DND-41 (cell line): ENCODE data around the gene OXER1.
A peak's percentile ranks its signal among the peaks of the same experiment; 100 is the strongest.

Experiments
- ATAC-seq: fragments of 200-7000 bp; cut with Tn5 transposase; 3 replicates; pipeline ENCODE4 v1.9.1; 2021; ENCODE audit warnings: low read depth; ENCODE audit not compliant: insufficient read depth
- DNase-seq: peaks from one replicate; pipeline ENCODE4 v3.0.0-alpha.2; 2020
- H2AFZ ChIP-seq: 2 replicates; pipeline ENCODE4 v1.6.0; 2012; ENCODE audit warnings: low read depth, low read length
- H3K27ac ChIP-seq: 2 replicates; pipeline ENCODE4 v1.5.1; 2012; ENCODE audit warnings: low read length, inconsistent platforms
- H3K27me3 ChIP-seq: fragments of 200-600 bp; sonication (generic); 2 replicates; pipeline ENCODE4 v1.6.0; 2012; ENCODE audit warnings: low read length, mild to moderate bottlenecking, inconsistent platforms; ENCODE audit not compliant: insufficient read depth, poor library complexity
- H3K36me3 ChIP-seq: 2 replicates; pipeline ENCODE4 v1.5.1; 2012; ENCODE audit warnings: low read length, inconsistent platforms; ENCODE audit not compliant: insufficient read depth
- H3K4me1 ChIP-seq: 2 replicates; pipeline ENCODE4 v1.5.1; 2012; ENCODE audit warnings: mild to moderate bottlenecking, low read length; ENCODE audit not compliant: insufficient read depth
- H3K4me2 ChIP-seq: 2 replicates; pipeline ENCODE4 v1.6.0; 2012; ENCODE audit warnings: mild to moderate bottlenecking, moderate library complexity, low read length, inconsistent platforms; ENCODE audit not compliant: insufficient read depth
- H3K4me3 ChIP-seq, 2 experiments: fragments of 200-600 bp in 1 of 2; shearing (Covaris generic) in 1 of 2; 2 replicates each; pipeline ENCODE4 v1.5.1; 2012 to 2016; ENCODE audit warnings: inconsistent platforms in 2 of 2, low read length in 2 of 2, mild to moderate bottlenecking in 2 of 2, low read depth in 1 of 2, moderate library complexity in 1 of 2
- H3K79me2 ChIP-seq: 2 replicates; pipeline ENCODE4 v1.6.0; 2012; ENCODE audit warnings: low read length, inconsistent platforms; ENCODE audit not compliant: insufficient read depth
- H3K9ac ChIP-seq: 2 replicates; pipeline ENCODE4 v1.6.0; 2012; ENCODE audit warnings: low read depth, mild to moderate bottlenecking, inconsistent platforms, low read length, moderate library complexity
- H3K9me3 ChIP-seq: 2 replicates; pipeline ENCODE4 v1.5.1; 2012; ENCODE audit warnings: low read length, moderate library complexity, mild to moderate bottlenecking, inconsistent platforms; ENCODE audit not compliant: insufficient read depth, severe bottlenecking
- H4K20me1 ChIP-seq: 2 replicates; pipeline ENCODE4 v1.6.0; 2012; ENCODE audit warnings: low read length; ENCODE audit not compliant: insufficient read depth
- CTCF ChIP-seq: IDR thresholded peaks from 2 replicates; pipeline ENCODE4 v1.5.1; 2012; ENCODE audit warnings: borderline replicate concordance, low read length, moderate library complexity, mild to moderate bottlenecking; ENCODE audit not compliant: poor library complexity, severe bottlenecking; ENCODE audit errors: extremely low read depth
- EZH2 ChIP-seq: IDR thresholded peaks from 3 replicates; pipeline ENCODE4 v1.6.1; 2012; ENCODE audit warnings: borderline replicate concordance, low read depth, mild to moderate bottlenecking, moderate library complexity, low read length, inconsistent platforms; ENCODE audit not compliant: severe bottlenecking

Gene OXER1

GRCh38 chr2:42764096-42764495, at the start of gene OXER1:
Gene OXER1, minus strand, starts transcription at chr2:42764135. Its CDS starts 73 bp downstream, at chr2:42764062.
- Histone ChIP-seq H3K36me3 (no peaks in the 10 kb centered on the region), H3K9ac (no peak within 1 kb of the TSS), H2AFZ (no peak within 1 kb of the TSS), H3K4me1 (no peaks in the 10 kb centered on the region), H3K79me2 (no peaks in the 10 kb centered on the region), H3K9me3 (no peaks in the 10 kb centered on the region), H3K27ac (no peak within 1 kb of the TSS), H3K4me2 (no peak within 1 kb of the TSS), H4K20me1 (no peaks in the 10 kb centered on the region), H3K27me3 (no peaks in the 10 kb centered on the region), H3K4me3 (no peak within 1 kb of the TSS)
- ATAC-seq (no peak), DNase-seq (no peak)
- no peak for TF ChIP-seq CTCF
- TF ChIP-seq EZH2 = no peak

- no peaks in the 10 kb centered on the region for H3K79me2 ChIP-seq
- ATAC-seq (no peak), DNase-seq (no peak)
- H3K9me3 ChIP-seq = no peaks in the 10 kb centered on the region
- no peak overlapping the region for H2AFZ ChIP-seq
- no peaks in the 10 kb centered on the region for H4K20me1 ChIP-seq
- no peak overlapping the region for H3K4me3 ChIP-seq
- H3K4me1 ChIP-seq = peaks cover 23% of the 10 kb centered on the region
- no peak overlapping the region for H3K9ac ChIP-seq
- H3K27me3 ChIP-seq = no peaks in the 10 kb centered on the region
- no peak for TF ChIP-seq EZH2
- TF ChIP-seq CTCF = peak; percentile 53
- H3K36me3 ChIP-seq = no peaks in the 10 kb centered on the region
- no peak overlapping the region for H3K27ac ChIP-seq
- no peak overlapping the region for H3K4me2 ChIP-seq
Observed at GRCh38 chr2:42812899-42813479, 49.1 kb upstream of the OXER1 start.

GRCh38 chr2:42810971-42811811, 47.3 kb upstream of the OXER1 start:
- no peak for ATAC-seq
- DNase-seq = no peak
- H3K27me3 ChIP-seq = no peaks in the 10 kb centered on the region
- peak overlapping the region; percentile 83 for H3K27ac ChIP-seq
- no peak for TF ChIP-seq CTCF
- TF ChIP-seq EZH2 = no peak
- no peaks in the 10 kb centered on the region for H3K9me3 ChIP-seq
- H4K20me1 ChIP-seq = no peaks in the 10 kb centered on the region
- no peaks in the 10 kb centered on the region for H3K79me2 ChIP-seq
- peak overlapping the region; percentile 81 for H2AFZ ChIP-seq
- H3K4me1 ChIP-seq = peaks cover 23% of the 10 kb centered on the region
- H3K4me2 ChIP-seq = peak overlapping the region; percentile 76
- no peaks in the 10 kb centered on the region for H3K36me3 ChIP-seq
- H3K4me3 ChIP-seq = peak overlapping the region; percentile 50 to 57; a peak in 3 of 4 replicates
- H3K9ac ChIP-seq = peak overlapping the region; percentile 95
